HG03469 (cell line): ENCODE results near the gene RREB1.

ENCODE experiments used
- ATAC-seq: cut with Tn5 transposase; IDR thresholded peaks from one replicate; pipeline ENCODE4 v1.9.1; 2021; ENCODE audit warnings: mild to moderate bottlenecking, moderate library complexity, moderate number of reproducible peaks; ENCODE audit not compliant: unreplicated experiment

RREB1 gene

DNA sequence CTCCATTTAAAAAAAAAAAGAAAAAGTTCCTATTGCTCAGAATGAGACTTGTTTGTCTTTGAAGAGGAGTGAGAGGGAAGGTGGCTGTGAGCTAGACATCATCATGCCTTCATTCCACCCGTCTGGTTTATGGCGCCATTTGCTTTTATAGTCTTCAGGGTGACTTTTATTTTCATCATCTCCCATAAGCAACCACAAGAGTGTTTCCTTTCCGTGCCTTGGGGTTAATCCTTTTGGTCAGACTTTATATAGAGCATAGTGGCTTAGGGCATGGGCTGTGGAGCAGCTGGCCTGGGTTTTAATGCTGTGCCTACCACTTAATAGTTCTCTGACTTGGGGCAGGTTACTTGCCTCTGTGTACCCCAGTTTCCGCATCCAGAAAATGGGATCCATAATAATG lies 77.8 kb downstream of the RREB1 start:
- no peak for ATAC-seq

DNA sequence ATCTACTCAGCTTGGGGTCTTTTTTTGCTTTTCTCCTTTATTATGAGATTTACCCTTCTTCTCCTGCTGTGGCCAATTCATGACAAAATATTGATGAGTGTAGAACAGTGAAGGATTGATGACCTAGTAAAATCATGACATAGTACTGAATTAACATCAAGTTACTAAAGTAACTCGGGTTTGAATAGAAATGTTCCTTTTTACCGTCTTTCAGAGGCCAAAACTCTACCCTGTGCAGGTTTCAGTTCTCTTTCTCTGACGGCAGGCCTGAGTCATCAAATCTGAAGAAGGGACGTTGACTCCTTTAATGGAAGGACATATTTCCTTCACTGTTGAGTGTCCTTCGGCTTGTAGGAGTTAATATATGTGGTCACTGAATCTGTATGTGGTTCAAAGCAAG lies 80.7 kb downstream of the RREB1 start:
- peak; percentile 86 for ATAC-seq

DNA sequence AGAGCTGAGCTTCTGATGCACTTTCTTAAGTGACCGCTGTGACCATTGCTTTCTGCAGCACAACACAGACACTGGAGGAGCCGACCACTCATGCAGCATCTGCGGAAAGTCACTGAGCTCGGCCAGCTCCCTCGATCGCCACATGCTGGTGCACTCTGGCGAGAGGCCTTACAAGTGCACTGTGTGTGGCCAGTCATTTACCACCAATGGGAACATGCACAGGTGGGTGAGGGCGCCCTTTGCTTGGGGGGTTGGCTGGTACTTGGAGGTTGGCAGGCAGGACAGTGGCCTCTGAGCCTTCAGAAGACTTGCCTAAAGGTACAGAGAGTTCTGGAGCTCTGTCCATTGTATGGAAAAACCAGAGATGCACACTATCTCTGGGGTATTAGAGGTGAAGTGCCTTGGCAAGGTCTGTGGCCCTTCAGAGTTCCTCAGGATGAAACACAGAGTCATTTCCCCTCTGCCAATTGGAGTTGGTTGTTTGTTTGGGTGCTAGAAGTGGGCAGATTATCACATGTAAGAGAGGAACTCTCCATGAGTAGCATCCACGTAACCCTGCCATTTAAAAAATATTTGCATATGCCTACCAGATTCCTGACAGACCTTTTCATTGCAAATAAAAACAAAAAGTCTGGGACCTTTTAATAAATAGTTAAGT lies 81.5 kb downstream of the RREB1 start:
- no peak for ATAC-seq

DNA sequence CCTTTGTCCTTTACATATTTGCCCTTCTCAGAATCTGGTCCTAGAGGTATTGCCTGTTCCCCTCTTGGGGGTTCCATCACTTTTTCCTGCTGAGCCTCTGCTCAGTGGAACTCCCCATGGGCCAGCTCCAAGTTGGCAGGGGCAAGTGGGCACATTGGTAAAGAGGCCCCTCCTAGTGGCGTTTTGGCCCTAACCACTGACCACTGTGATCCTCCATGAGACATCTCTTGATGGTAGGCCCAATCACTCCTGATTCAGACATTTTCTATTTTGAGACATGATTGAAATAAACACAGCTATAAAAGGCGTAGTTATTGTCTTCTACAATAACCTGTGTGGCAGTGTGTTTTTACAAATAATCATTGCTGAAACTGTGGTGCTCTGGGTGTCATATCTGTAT lies 83.0 kb downstream of the RREB1 start:
- ATAC-seq = no peak

DNA sequence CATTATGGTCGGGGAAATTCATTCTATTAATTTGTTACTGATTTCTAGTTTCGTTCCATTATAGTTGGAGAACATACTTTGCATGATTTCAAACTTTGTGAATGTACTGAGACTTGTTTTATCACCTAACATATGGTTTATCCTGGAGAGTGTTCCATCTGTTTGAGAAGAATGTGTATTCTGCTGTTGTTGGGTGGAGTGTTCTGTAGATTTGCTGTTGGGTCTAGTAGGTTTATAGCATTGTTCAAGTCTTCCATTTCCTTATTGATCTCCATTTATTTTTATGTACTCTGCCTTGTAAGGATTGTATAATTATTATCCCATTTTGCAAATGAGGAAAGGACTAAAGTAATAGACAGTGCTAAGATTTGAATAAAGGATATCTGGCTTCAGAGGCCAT lies 85.4 kb downstream of the RREB1 start:
- ATAC-seq = no peak

DNA sequence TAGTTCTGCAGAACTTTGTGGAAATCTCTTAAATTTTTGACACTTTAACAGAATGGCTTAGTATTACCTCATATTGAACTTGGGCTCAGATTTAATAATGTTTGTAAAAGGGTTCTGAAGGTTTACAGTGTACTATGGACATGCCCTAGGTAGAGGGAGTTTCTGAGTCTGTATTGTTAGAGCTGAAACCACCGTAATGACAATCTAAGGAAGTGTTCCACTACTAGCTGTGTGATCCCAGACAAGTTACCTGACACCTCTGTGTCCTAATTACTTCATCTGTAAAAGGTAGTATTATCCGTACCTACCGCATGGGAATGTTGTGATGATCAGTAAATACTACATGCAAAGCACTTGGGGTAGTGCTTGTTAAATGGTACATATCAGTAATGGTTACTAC lies 86.9 kb downstream of the RREB1 start:
- ATAC-seq = no peak

DNA sequence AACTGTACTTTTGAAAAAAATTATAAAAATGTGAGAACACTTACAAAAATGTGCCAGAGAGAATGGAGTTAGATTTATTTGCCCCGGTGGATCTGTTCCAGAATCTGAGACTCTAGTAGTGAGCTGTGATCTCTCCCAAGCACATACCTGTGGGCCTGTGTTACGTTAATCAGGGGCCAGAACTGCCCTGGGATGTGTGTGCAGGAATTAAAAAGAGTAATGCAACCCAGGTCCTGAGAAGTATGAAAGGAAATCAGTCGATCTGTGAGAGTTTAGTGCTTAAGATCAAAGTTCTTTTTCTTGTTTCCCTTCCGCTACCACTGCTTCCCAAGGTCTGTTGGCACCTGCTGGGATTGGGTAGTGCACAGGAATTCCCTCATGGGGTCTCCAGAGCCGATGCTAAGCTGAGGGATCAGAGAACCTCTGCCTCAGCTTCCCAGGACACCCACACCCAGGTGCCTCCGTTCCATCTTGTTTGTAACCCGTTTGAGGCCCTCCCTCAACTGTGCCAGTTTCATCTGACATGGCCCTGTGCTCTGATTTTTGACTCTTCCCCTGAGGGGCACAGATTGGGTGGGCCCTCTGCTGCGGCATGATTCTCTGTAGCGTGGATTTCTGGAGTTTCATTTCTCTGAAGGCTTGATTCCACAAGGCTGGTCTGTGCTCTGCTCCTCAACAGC lies 87.7 kb downstream of the RREB1 start:
- ATAC-seq = no peak

DNA sequence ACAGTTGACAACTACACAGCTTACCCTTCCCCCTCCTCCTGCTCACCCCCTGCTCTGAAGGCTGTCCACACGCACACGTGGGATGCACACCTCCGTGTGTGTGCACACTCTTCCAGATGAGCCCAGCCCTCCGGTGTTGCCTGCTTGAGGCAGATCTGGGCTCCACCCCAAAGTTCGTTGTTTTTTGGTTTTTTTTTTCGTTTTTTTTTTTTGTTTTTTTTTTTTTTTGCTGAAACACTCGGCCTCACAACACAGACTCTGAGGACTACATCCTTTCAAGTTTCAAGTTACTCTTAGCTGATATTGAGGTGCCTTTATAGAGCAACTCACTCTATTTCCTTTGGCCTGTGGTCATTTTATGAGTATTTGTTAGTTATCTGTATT lies 88.2 kb downstream of the RREB1 start:
- ATAC-seq = no peak

DNA sequence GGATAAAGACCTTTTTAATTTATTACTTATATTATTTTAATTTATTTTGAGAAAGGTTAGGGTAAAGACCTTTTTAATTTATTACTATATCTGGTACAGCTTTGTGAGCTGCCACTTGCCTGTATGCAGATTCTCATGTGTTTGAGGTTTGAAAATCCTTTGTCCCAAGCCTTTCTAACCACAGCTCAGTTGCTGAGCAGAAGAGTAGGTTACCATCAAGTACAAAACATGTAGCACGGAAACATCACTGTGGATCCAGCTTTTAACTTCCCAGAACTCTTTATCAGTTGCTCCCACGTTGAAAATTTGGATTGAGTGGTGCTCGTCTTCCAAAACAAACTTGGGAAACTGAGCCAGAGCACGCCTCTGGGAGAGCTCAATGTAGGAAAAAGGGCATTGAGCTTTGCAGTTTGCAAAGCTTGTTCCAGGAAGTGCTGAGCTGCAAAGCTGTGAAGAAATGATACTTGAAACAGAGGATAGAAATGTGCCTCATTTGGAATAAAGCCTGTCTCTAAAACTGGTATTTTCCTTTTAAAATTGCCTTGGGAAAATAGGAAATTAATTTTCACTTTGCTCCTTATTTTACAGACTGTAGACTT lies 89.0 kb downstream of the RREB1 start:
- no peak for ATAC-seq

DNA sequence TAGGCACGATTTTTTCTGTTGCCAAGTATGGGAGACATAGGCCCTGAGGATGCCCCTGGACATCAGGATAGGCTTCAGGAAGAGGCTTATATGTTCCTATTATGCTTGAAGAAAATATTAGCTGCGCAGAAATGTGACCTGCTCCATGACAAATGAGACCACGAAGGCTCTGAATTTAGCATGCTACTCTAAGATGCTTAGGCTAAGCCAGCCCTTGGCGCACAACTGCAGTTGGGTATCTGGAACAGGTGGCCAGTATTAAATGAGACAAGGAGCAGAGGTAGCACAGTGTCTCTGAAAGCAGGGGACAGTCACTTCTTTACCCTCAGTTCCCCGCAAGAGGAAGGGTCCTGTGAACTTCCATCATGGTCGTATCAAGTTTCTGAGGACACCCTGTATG lies 90.0 kb downstream of the RREB1 start:
- ATAC-seq = no peak

DNA sequence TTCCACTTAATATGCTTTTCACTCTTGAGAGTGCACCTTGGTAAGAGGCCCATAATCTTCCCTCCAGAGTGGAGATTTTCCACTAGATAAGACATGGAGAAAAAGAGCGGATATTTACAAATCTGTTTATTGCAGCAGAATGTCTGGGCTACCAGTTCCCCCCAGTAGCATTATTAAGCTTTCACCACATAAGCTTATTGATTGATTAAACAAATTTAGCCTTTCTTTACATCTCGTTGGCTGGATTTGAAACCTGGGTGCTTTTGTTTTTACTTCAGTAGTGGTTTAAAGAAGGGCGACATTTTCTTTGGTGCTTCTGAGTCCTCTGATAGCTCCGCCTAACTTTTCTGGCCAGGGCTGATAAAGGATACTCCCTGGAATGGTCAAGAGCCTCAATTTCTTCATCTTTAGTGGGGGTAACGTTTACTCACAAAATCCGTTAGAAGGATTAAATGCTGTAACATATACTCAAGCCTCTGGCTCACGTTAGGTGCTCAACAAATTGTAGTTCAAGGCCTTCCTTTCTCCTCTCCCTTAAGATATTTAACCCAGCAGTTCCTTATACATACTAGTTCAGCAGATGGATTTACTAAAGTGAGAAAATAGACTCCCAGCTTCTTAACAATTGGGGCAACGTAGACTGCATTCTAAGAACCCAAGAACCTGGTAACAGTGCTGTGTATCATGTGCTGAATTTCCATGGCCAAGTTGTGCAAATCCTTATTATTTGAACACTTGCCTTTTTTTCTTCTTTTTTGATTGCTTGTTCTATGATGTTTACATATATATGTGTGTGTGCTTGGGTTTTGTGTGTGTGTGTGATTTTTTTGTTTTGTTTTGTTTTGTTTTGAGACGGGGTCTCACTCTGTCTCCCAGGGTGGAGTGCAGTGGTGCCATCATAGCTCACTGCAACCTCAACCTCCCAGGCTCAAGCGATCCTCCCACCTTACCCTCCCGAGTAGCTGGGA lies 91.4 kb downstream of the RREB1 start:
- no peak for ATAC-seq

DNA sequence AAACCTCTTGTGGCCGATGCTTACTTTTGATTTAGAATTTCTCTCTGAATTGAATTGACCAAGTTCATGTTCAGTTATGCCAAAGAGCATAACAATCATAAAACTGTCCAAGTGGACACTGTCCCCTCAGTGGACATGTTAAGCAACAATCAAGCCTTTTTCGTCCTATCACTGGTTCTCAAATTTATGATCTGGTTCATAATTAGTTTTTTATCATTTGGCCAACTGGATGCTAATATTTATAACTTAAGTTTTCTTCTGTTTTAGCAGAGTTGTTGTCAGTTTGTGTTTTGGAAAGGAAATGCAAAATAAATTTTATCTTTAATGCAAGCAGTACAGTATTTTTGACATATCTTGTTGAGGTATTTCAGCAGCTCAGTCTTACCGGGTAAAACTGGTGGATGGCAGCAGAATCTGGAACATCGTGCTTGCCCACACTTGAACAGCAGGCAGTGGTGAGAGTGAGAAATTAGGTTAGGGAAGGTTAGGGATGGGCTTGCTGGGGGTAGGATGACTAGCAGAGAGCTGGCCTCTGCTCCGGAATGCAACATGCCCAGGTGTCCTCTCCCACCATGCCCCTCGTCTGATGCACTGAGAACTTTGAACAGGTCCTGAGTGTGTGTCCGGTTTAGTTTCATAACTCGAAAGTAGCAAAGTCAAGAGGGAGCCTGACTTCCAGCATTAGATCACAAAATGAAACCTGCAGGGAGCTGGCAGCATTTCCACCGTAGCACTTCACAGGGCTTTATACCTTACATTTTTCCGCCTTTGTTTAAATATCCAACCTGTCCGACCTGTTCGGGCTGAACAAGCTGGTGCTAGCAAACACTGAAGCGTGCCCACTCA lies 93.1 kb downstream of the RREB1 start:
- no peak for ATAC-seq

DNA sequence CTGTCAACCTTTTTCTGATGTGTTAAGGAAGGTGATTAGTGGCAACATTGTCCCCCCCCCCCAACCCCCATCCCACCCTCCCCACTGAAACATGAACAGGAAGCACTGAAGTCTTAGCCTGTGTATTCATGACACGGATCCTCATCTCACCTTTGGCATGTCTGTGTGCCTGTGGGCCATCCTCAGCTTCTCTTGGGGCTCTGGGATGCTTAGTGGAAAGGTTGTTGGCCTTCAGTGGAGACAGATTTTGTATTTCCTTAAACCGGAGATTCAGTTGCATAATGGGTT lies 93.6 kb downstream of the RREB1 start:
- ATAC-seq = no peak

DNA sequence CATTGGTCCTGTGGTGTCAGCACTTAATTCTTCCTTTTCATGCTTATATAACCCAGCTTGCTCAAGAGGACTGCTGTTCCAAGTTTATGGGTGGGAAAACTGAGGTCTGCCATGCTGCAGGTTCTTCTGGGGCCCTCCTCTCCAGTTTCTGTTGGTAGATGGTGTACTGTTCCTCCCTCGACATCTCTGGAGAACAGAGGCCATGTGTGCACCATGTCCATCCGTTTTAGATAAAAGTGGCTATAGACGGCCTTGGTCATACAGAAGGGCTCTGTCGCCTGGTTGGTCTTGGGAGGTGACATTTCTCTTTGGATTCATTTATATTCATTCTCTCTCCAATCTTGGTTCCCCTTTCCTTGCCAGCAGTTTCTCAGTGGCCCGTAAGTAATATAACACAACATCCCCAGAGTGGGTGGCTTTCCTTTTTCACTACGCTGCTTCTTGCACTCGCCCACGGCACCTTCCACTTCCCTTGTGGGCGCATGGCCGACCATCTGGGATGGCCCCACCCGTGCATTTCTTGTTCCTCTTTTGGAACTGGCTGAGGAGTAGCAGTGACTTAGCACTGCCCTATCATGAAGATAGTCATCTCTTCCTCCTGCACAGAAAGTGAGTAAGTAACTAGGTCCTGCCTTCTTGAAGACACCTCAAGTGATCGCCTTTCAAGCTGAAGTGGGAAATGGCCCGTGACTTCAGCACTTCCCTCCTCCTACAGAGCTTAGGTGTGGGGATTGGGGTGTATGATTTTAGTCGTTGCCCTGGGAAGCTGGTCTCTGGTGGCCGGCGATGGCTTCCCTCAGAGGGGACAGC lies 94.2 kb downstream of the RREB1 start:
- ATAC-seq = peak; percentile 83

DNA sequence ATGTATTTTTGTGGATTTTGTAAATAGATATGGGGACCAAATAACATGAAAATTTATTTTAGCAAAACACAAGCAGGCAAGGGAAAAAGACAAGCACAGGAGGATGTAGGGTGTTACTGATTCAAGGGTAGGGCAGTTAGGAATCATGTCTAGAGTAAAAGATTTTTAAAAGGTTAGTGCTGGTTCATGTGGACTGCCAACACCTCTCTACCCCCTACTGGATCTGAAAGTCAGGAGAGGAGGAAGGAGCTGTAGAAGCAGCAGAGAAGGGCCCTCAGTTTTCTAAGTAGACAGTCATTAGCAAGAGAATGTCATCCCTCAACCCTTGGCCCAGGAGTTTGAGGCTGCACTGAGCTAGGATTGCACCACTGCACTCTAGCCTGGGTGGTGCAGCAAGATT lies 95.2 kb downstream of the RREB1 start:
- ATAC-seq = no peak

DNA sequence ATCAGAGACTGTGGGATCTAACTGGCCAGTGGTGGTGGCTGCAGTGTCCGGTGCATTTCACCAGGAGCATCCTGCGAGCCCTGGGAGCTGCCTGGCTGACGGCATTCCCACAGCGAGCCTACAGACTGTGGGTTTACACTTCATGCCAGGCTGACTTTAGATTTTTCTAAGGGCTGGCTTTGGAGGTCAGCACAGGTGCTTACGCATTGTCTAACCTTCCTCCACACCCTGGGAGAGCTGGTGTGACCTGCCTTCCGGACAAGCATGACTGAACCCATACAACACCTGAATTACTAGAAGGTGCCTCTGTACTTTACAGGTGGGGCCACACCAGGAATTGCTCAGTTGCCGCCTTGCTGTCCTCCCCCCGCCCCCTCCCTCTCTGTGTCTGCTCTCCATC lies 96.2 kb downstream of the RREB1 start:
- no peak for ATAC-seq

DNA sequence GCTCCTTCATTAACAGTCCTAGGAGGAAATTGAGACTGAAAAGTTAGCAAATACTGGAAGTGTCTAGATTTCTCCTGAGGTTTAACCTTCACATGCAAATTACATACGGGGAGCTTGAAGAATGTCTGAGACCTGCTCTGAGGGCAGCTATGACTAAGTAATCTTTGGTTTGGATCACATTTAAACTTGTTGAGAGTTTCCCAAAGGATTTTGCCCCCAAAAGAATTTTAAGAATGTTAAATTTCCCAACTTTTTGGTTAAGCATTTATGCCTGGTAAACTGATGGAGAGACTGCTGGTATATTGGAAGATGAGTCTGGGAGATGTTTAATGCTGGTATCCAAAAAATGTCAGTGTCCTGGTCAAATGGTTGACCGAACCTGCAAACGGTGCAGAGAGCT lies 97.0 kb downstream of the RREB1 start:
- ATAC-seq = no peak

DNA sequence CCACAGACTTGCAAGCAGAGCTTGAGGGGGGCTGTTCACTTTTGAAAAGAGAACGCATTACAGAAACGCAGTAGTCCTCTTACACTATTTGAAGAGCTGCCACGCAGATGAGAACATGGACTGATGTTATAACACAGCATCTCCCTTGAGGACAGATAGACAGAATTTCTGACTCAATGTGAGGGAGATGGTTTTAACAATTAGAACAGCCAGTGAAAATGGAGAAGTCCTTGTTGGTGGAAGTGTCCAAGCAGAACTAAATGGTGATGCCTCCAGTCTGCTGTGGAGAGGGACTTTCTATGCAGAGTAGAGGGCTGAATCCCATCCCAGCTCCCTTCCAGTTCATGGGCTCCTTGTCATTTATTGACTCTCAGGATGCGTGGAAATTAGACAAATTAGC lies 100.0 kb downstream of the RREB1 start:
- no peak for ATAC-seq

DNA sequence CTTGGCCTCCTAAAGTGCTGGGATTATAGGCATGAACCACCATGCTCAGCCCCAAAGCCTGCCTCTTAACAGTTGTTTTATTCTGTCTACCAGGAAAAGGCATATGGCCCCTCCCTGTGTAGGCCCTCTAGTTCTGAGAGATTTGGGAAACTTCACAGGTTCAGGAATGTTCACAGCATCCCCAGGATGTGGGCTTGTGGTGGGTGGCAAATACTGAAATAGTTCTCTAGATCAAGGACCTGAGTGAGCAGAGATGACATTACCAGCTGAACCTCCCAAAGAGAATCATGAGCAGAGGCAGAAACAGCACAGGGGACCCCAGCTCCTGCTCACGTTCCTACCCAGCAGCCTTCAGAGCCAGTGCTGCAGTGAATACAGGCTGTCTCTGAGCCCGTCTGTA lies 105.7 kb downstream of the RREB1 start:
- no peak for ATAC-seq

DNA sequence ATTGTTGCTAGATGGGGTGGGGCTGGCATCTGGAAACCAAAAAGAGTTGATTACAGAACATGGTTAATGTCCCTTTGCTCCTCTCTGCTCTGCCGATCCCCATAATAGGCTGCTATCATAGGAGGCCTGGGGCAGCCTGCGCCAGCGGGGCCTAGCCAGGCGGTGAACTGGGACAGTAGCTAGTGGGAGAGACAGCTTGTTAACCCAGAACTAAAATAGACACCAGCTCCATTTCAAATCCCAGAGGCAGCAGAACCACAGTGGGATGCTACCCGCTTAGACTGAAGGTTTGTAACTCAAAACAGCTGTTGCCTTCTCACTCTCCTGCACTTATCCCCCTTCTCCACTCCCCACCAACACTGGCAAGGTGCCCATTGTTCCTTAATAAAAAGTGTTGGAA lies 106.7 kb downstream of the RREB1 start:
- no peak for ATAC-seq
